ENCODE data around the gene DBX1.
A peak's percentile ranks its signal among the peaks of the same experiment; 100 is the strongest.
"Not testable (repeated sequence)": the region's sequence is repeated elsewhere in the genome, so short reads cannot be mapped to it uniquely, and the experiment has no call there.

DBX1 gene

GRCh38 chr11:20161923-20162744, 1.9 kb upstream of the DBX1 start:
- no peak for DNase-seq (ENCODE audit: low read depth in 3 of 3)

GRCh38 chr11:20161230-20161918, 1.1 kb upstream of the DBX1 start:
- no peak for DNase-seq (ENCODE audit: low read depth in 3 of 3)

GRCh38 chr11:20159466-20160381, 551 bp downstream of the DBX1 start:
- no peak for DNase-seq (ENCODE audit: low read depth in 3 of 3)

GRCh38 chr11:20158597-20159257, 1.5 kb downstream of the DBX1 start:
- DNase-seq (ENCODE audit: low read depth in 3 of 3) = no peak

- DNase-seq (ENCODE audit: low read depth in 3 of 3) = no peak
Measured at GRCh38 chr11:20157728-20158127, 2.5 kb downstream of the DBX1 start.

- peak in 1 of 3 experiments; percentile 10 for DNase-seq (ENCODE audit: low read depth in 3 of 3)
Measured at GRCh38 chr11:20156876-20157613, 3.2 kb downstream of the DBX1 start.

- DNase-seq (ENCODE audit: low read depth in 3 of 3) = peak; percentile 31 to 37 (median 35)
Measured at GRCh38 chr11:20156280-20156875, 3.9 kb downstream of the DBX1 start.

- no peak for DNase-seq (ENCODE audit: low read depth in 3 of 3)
Measured at GRCh38 chr11:20155683-20156279, 4.5 kb downstream of the DBX1 start.

GRCh38 chr11:20154381-20154780, 5.9 kb downstream of the DBX1 start:
- no peak for DNase-seq (ENCODE audit: low read depth in 3 of 3)

- no peak for DNase-seq (ENCODE audit: low read depth in 3 of 3)
Measured at GRCh38 chr11:20138707-20139106, 21.6 kb downstream of the DBX1 start.

GRCh38 chr11:20137637-20138036, 22.6 kb downstream of the DBX1 start:
- DNase-seq (ENCODE audit: low read depth in 3 of 3) = no peak

GRCh38 chr11:20134991-20135736, 25.1 kb downstream of the DBX1 start:
- no peak for DNase-seq (ENCODE audit: low read depth in 3 of 3)

GRCh38 chr11:20132667-20133039, 27.6 kb downstream of the DBX1 start:
- no peak for DNase-seq (ENCODE audit: low read depth in 3 of 3)

GRCh38 chr11:20131788-20132666, 28.2 kb downstream of the DBX1 start:
- peak in 1 of 3 experiments; percentile 21 for DNase-seq (ENCODE audit: low read depth in 3 of 3)

- DNase-seq (ENCODE audit: low read depth in 3 of 3) = no peak
Measured at GRCh38 chr11:20129665-20130064, 30.6 kb downstream of the DBX1 start.

- not testable (repeated sequence) for DNase-seq (ENCODE audit: low read depth in 3 of 3)
Measured at GRCh38 chr11:20128528-20128825, 31.8 kb downstream of the DBX1 start.

- peak; percentile 54 to 65 (median 59) for DNase-seq (ENCODE audit: low read depth in 3 of 3)
Measured at GRCh38 chr11:20127671-20128527, 32.4 kb downstream of the DBX1 start.

GRCh38 chr11:20126724-20127123, 33.6 kb downstream of the DBX1 start:
- no peak for DNase-seq (ENCODE audit: low read depth in 3 of 3)
